ENCODE measurements around the gene RAPGEF2.
A peak's percentile ranks its signal among the peaks of the same experiment; 100 is the strongest.
"Not testable (repeated sequence)": the region's sequence is repeated elsewhere in the genome, so short reads cannot be mapped to it uniquely, and the experiment has no call there.

Gene RAPGEF2

GRCh38 chr4:159250751-159251325, 148.0 kb downstream of the RAPGEF2 start:
- DNase-seq, result no peak

GRCh38 chr4:159251580-159251979, 148.7 kb downstream of the RAPGEF2 start:
- not testable (repeated sequence) for DNase-seq

GRCh38 chr4:159252491-159252890, 149.6 kb downstream of the RAPGEF2 start:
- no peak for DNase-seq

- DNase-seq, result no peak
These were observed 153.2 kb downstream of the RAPGEF2 start for GRCh38 chr4:159256037-159256436.

- no peak for DNase-seq
These were observed 156.1 kb downstream of the RAPGEF2 start for GRCh38 chr4:159258889-159259560.

GRCh38 chr4:159264057-159264456, 161.2 kb downstream of the RAPGEF2 start:
- DNase-seq, result no peak

GRCh38 chr4:159266981-159267868, 164.3 kb downstream of the RAPGEF2 start:
- DNase-seq, result no peak

- DNase-seq, result no peak
These were observed 165.0 kb downstream of the RAPGEF2 start for GRCh38 chr4:159267869-159268285.

- DNase-seq, result no peak
These were observed 165.7 kb downstream of the RAPGEF2 start for GRCh38 chr4:159268607-159269006.

GRCh38 chr4:159269116-159269515, 166.2 kb downstream of the RAPGEF2 start:
- no peak for DNase-seq

- DNase-seq, result no peak
These were observed 167.1 kb downstream of the RAPGEF2 start for GRCh38 chr4:159269956-159270355.

- DNase-seq, result no peak
These were observed 169.0 kb downstream of the RAPGEF2 start for GRCh38 chr4:159271856-159272255.

- DNase-seq, result no peak
These were observed 169.6 kb downstream of the RAPGEF2 start for GRCh38 chr4:159272273-159273140.

- DNase-seq, result no peak
These were observed 170.2 kb downstream of the RAPGEF2 start for GRCh38 chr4:159273141-159273438.

GRCh38 chr4:159273841-159274240, 171.0 kb downstream of the RAPGEF2 start:
- DNase-seq, result peak; percentile 4

- DNase-seq, result no peak
These were observed 175.5 kb downstream of the RAPGEF2 start for GRCh38 chr4:159278399-159278798.

GRCh38 chr4:159279084-159279483, 176.2 kb downstream of the RAPGEF2 start:
- no peak for DNase-seq

- DNase-seq, result no peak
These were observed 177.7 kb downstream of the RAPGEF2 start for GRCh38 chr4:159280442-159281172.

GRCh38 chr4:159281771-159282170, 178.9 kb downstream of the RAPGEF2 start:
- no peak for DNase-seq

- DNase-seq, result no peak
These were observed 179.4 kb downstream of the RAPGEF2 start for GRCh38 chr4:159282329-159282728.

- DNase-seq, result no peak
These were observed 180.1 kb downstream of the RAPGEF2 start for GRCh38 chr4:159282944-159283343.

GRCh38 chr4:159283696-159284095, 180.8 kb downstream of the RAPGEF2 start:
- no peak for DNase-seq

All from NCI-H82 (cell line).